Measurements from ENCODE around the gene KIF16B. TPM values are rescaled to one million over a fixed set of nuclear protein-coding genes. Genes with fewer than 3 reads are reported as not detected.

The KIF16B gene
- total and polyA plus RNA-seq, 2 donors (not counting 3 experiments of a cell fraction or from before 2014, with no cell fraction given) = 2.9 to 8.8 TPM

GRCh38 chr20:16553101-16553500 is 20.1 kb downstream of the KIF16B start:
- no peak overlapping the region for H2AFZ ChIP-seq (ENCODE audit: low read depth, low read length)
- BruUV-seq (replicated peaks) = no TSS peak
- intact Hi-C loops (cut with micrococcal nuclease) (no loop called here), dilution Hi-C loops (cut with MboI; ENCODE audit: extremely low pct_ligation_motif_present, low sequenced_read_pairs) (no loop called here)
- H3K4me2 ChIP-seq (ENCODE audit: insufficient read depth, low read length) = no peak overlapping the region
- POLR2A ChIA-PET = no interaction called here
- TF ChIP-seq MAX (IDR thresholded peaks at IDR 0.05; ENCODE audit: insufficient read depth, insufficient read length) (no peak), POLR2AphosphoS5 (IDR thresholded peaks at IDR 0.05; ENCODE audit: insufficient read depth, low read depth, low read length) (no peak), MYC (IDR thresholded peaks at IDR 0.05; ENCODE audit: low read depth, low read length) (no peak), GATA2 (IDR thresholded peaks at IDR 0.05; ENCODE audit: insufficient read depth, insufficient read length, low read depth, low read length) (no peak), POLR2A (IDR thresholded peaks at IDR 0.05; ENCODE audit: low read depth, low read length) (no peak), EZH2 (IDR thresholded peaks at IDR 0.05; ENCODE audit: borderline replicate concordance, low read depth, low read length, severe bottlenecking) (no peak), CTCF (IDR thresholded peaks at IDR 0.05; ENCODE audit: extremely low read depth in 1 of 2, insufficient read depth in 1 of 2, low read depth in 1 of 2, low read length in 2 of 2) (no peak), FOS (IDR thresholded peaks at IDR 0.05; ENCODE audit: borderline replicate concordance, insufficient read depth, low read length) (no peak), JUN (IDR thresholded peaks at IDR 0.05; ENCODE audit: borderline replicate concordance, insufficient read depth, insufficient read length, low read depth) (no peak)
- H3K27ac ChIP-seq (ENCODE audit: insufficient read depth, low read depth, low read length) = no peak overlapping the region
- no peaks in the 10 kb centered on the region for H3K9me3 ChIP-seq (replicated peaks; ENCODE audit: control insufficient read depth, insufficient read depth, low read length)
- CTCF ChIA-PET = no interaction called here
- H3K4me1 ChIP-seq (ENCODE audit: control insufficient read depth, extremely low read depth, insufficient read depth, low read length) = no peaks in the 10 kb centered on the region
- H3K4me3 ChIP-seq (replicated peaks in 1 of 3; ENCODE audit: insufficient read depth in 1 of 3, low read depth in 1 of 3, low read length in 3 of 3) = no peak overlapping the region
- H3K79me2 ChIP-seq (ENCODE audit: control insufficient read depth, insufficient read depth, low read length) = no peaks in the 10 kb centered on the region
- H3K27me3 ChIP-seq (ENCODE audit: control insufficient read depth in 2 of 2, insufficient read depth in 2 of 2, low read length in 2 of 2) = no peaks in the 10 kb centered on the region
- no peak for FAIRE-seq
- no peak overlapping the region for H3K9ac ChIP-seq (replicated peaks; ENCODE audit: extremely low read depth, insufficient read depth, low read length)
- H3K9me1 ChIP-seq (replicated peaks; ENCODE audit: control insufficient read depth, extremely low read depth, insufficient read depth, low read length) = no peaks in the 10 kb centered on the region
- H3K36me3 ChIP-seq (ENCODE audit: control insufficient read depth in 2 of 2, extremely low read depth in 1 of 2, insufficient read depth in 2 of 2, low read length in 2 of 2) = no peaks in the 10 kb centered on the region
- no peaks in the 10 kb centered on the region for H4K20me1 ChIP-seq (replicated peaks; ENCODE audit: control insufficient read depth, extremely low read depth, insufficient read depth, low read length)
- no peak for DNase-seq (ENCODE audit: low read depth, low spot score)
